A673 (cell line): ENCODE results near the gene PDE4B. TPM values are rescaled to one million over a fixed set of nuclear protein-coding genes. Genes with fewer than 3 reads are reported as not detected.

Experiments
- BruUV-seq: library from RNA; stranded (reverse); fragments of 400-500 nt; replicated peaks from 2 replicates; lab custom pipeline; 2021; lab: Mats Ljungman, UMichigan
- CTCF ChIA-PET: fragments of 300-600 bp; sonication (Branson Sonifier 250); formaldehyde crosslinking; loops from one replicate; lab custom pipeline; 2022; ENCODE audit warnings: antibody characterized with exemption; lab: Charles Lee
- POLR2A ChIA-PET: fragments of 300-600 bp; sonication (Branson Sonifier 250); formaldehyde crosslinking; loops from one replicate; lab custom pipeline; 2022; ENCODE audit warnings: antibody characterized with exemption; ENCODE audit not compliant: low non-redundant PET; lab: Charles Lee
- DNase-seq: peaks from one replicate; pipeline ENCODE4 v3.0.0-alpha.2; 2015; ENCODE audit warnings: low spot score
- H3K27ac ChIP-seq: fragments of 200-600 bp; sonication (generic); 2 replicates; pipeline ENCODE4 v1.5.1; 2016; ENCODE audit warnings: mixed run types, low read depth, mild to moderate bottlenecking, mixed read lengths, antibody characterized with exemption, low read length; ENCODE audit not compliant: poor library complexity, severe bottlenecking
- H3K27me3 ChIP-seq: fragments of 200-600 bp; sonication (generic); replicated peaks from 2 replicates; pipeline ENCODE4 v1.6.1; 2017; ENCODE audit warnings: mixed run types, low read depth, mild to moderate bottlenecking, mixed read lengths, antibody characterized with exemption, low read length; ENCODE audit not compliant: insufficient read depth, poor library complexity
- H3K36me3 ChIP-seq: fragments of 200-600 bp; sonication (generic); 2 replicates; pipeline ENCODE4 v1.6.1; 2016; ENCODE audit warnings: mixed run types, mild to moderate bottlenecking, mixed read lengths, antibody characterized with exemption, low read length; ENCODE audit not compliant: insufficient read depth, poor library complexity, severe bottlenecking
- H3K4me1 ChIP-seq: fragments of 200-600 bp; sonication (generic); 2 replicates; pipeline ENCODE4 v1.6.1; 2017; ENCODE audit warnings: mixed run types, mild to moderate bottlenecking, mixed read lengths, antibody characterized with exemption, low read length; ENCODE audit not compliant: insufficient read depth, poor library complexity, severe bottlenecking
- H3K4me3 ChIP-seq: fragments of 200-600 bp; sonication (generic); 2 replicates; pipeline ENCODE4 v1.5.1; 2016; ENCODE audit warnings: low read depth, mixed run types, mild to moderate bottlenecking, mixed read lengths, low read length; ENCODE audit not compliant: poor library complexity, severe bottlenecking
- H3K9me3 ChIP-seq: fragments of 200-600 bp; sonication (generic); 2 replicates; pipeline ENCODE4 v1.6.1; 2016; ENCODE audit warnings: mixed run types, low read depth, mild to moderate bottlenecking, mixed read lengths, antibody characterized with exemption, low read length; ENCODE audit not compliant: poor library complexity, severe bottlenecking
- EZH2 ChIP-seq: fragments of 200-600 bp; sonication (generic); IDR thresholded peaks from 2 replicates; pipeline ENCODE4 v1.6.1; 2017; ENCODE audit warnings: borderline replicate concordance, low read depth, mild to moderate bottlenecking, mixed read lengths, antibody characterized with exemption, low read length; ENCODE audit not compliant: poor library complexity, severe bottlenecking
- intact Hi-C: fragments of 100-400 bp; cut with micrococcal nuclease; formaldehyde crosslinking; loops from one replicate; pipeline ENCODE4 v1.10.0; 2022; ENCODE audit not compliant: unreplicated experiment
- total RNA-seq: library from RNA; stranded (reverse); gene quantifications from 2 replicates; pipeline ENCODE4 v1.2.3, GENCODE V29; 2021
- TF ChIP-seq, protein P1 (sequence below): fragments of 300-800, 200-600 bp; sonication (generic); conservative IDR thresholded peaks from 2 replicates; pipeline ENCODE4 v1.5.1; 2017; ENCODE audit warnings: low read depth, mild to moderate bottlenecking, antibody characterized with exemption, low read length, moderate library complexity, mixed read lengths

The PDE4B gene
- total RNA-seq, 1 experiment from 2014 or later = 20.0 TPM

DNA sequence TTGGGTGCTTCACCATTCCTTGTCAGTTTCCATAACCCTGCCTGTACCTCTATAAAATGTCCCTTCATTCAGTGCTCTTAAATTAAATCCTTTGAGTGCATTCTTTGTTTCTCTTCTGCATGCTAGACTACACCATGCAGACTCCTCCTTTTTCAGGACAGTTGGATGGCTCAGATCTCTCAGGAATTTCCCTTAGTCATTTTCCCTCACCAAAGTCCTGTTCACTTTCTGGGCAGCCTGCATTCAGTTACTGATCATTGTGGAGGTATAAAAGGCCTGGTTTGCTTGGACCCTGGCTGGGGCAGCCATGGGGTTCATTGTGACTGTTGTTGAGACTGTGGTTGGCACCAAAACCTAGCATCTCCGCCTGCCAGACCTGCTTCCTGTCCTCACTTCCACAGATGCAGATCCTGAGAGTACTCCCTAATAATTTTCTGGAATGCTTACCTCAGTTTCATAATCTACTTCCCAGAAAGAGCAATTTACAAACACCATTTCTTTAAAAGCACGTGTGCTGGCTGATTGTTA lies 88.4 kb downstream of the PDE4B start:
- intact Hi-C loops = no loop called here
- no peak for DNase-seq
- TF ChIP-seq EZH2 = no peak
- TF ChIP-seq, protein P1, sequence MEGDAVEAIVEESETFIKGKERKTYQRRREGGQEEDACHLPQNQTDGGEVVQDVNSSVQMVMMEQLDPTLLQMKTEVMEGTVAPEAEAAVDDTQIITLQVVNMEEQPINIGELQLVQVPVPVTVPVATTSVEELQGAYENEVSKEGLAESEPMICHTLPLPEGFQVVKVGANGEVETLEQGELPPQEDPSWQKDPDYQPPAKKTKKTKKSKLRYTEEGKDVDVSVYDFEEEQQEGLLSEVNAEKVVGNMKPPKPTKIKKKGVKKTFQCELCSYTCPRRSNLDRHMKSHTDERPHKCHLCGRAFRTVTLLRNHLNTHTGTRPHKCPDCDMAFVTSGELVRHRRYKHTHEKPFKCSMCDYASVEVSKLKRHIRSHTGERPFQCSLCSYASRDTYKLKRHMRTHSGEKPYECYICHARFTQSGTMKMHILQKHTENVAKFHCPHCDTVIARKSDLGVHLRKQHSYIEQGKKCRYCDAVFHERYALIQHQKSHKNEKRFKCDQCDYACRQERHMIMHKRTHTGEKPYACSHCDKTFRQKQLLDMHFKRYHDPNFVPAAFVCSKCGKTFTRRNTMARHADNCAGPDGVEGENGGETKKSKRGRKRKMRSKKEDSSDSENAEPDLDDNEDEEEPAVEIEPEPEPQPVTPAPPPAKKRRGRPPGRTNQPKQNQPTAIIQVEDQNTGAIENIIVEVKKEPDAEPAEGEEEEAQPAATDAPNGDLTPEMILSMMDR = no peak
- no TSS peak for BruUV-seq
- ChIA-PET POLR2A (no interaction called here), CTCF (no interaction called here)
- H3K4me3 ChIP-seq = no peak overlapping the region
- H3K27ac ChIP-seq = no peak overlapping the region
- H3K4me1 ChIP-seq = no peaks in the 10 kb centered on the region
- H3K9me3 ChIP-seq = peaks cover 5% of the 10 kb centered on the region
- H3K27me3 ChIP-seq = no peaks in the 10 kb centered on the region
- H3K36me3 ChIP-seq = no peaks in the 10 kb centered on the region

DNA sequence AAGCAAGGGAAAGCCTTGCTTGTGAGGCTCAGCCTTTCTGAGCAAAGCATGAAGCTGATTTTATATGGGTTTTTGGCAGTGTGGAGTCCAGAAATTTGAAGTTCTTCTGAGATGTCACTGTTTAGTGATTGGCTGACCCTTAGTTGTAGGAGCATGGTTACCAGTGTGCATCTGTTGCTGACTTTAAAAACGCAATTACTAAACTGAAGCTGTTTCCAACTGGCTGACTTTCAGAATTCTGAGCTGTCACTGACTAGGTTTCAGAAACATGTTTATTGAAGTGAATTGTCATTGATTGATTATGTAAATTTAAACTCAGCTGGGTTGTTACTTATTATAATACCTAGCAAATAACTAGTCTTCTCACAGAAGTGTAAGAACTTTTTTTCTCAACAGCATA lies 89.4 kb downstream of the PDE4B start:
- Histone ChIP-seq H3K9me3 (peaks cover under 1% of the 10 kb centered on the region), H3K27me3 (no peaks in the 10 kb centered on the region), H3K27ac (no peak overlapping the region), H3K4me1 (no peaks in the 10 kb centered on the region), H3K4me3 (no peak overlapping the region), H3K36me3 (no peaks in the 10 kb centered on the region)
- intact Hi-C loops = no loop called here
- TF ChIP-seq, protein P1 = no peak
- no peak for TF ChIP-seq EZH2
- no peak for DNase-seq
- ChIA-PET POLR2A (no interaction called here), CTCF (no interaction called here)
- no TSS peak for BruUV-seq

DNA sequence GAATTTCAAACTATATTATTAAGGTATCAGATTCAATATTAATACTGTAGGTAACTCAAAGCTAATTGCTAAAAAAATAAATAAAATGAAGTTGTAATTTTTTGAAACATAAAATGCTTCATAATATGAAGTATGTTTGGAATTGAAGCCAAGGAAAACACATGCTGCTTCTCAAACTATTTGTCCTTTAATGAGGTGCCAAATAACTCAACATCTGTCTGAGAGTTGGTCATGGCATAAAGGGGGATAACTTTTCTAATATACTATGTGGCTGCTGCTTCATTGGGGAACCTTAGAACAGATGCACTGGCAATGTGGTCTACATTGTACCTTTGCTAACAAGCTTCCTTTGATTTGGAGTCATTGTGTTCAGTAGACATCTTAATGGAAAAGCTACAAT lies 96.7 kb downstream of the PDE4B start:
- BruUV-seq = no TSS peak
- H3K36me3 ChIP-seq = no peaks in the 10 kb centered on the region
- no peak overlapping the region for H3K27ac ChIP-seq
- H3K4me3 ChIP-seq = no peak overlapping the region
- TF ChIP-seq, protein P1 = no peak
- TF ChIP-seq EZH2 = no peak
- POLR2A ChIA-PET = no interaction called here
- H3K4me1 ChIP-seq = no peaks in the 10 kb centered on the region
- intact Hi-C loops = no loop called here
- no peaks in the 10 kb centered on the region for H3K9me3 ChIP-seq
- CTCF ChIA-PET = no interaction called here
- no peak for DNase-seq
- no peaks in the 10 kb centered on the region for H3K27me3 ChIP-seq
